Prostate gland (tissue), 2 donors: ENCODE data around the gene FARS2. TPM values are rescaled to one million over a fixed set of nuclear protein-coding genes. Genes with fewer than 3 reads are reported as not detected.

Experiments used
- DNase-seq: peaks from one replicate; pipeline ENCODE4 v3.0.0-alpha.2; 2019; ENCODE audit warnings: low spot score
- H3K27ac ChIP-seq, 2 donors: fragments of 200-600 bp; sonication (generic); 2 replicates each; pipeline ENCODE4 v1.5.1; 2017 to 2019
- H3K27me3 ChIP-seq: fragments of 200-600 bp; sonication (generic); replicated peaks from 2 replicates; pipeline ENCODE4 v1.5.1; 2019; ENCODE audit not compliant: insufficient read depth
- H3K36me3 ChIP-seq, 2 donors: fragments of 200-600 bp; sonication (generic); 1 replicate in 1 of 2; 2 replicates in 1 of 2; pipeline versions ENCODE4 v1.5.1 to v1.8.1; 2017 to 2019
- H3K4me1 ChIP-seq: fragments of 200-600 bp; sonication (generic); replicated peaks from 2 replicates; pipeline ENCODE4 v1.5.1; 2019
- H3K4me3 ChIP-seq, 2 donors: fragments of 200-600 bp; sonication (generic); 2 replicates each; pipeline ENCODE4 v1.5.1; 2017 to 2019
- H3K9me3 ChIP-seq: fragments of 200-600 bp; sonication (generic); 2 replicates; pipeline ENCODE4 v1.5.1; 2017
- CTCF ChIP-seq, 4 experiments: fragments of 200-600 bp in 2 of 4; fragments of 450-650 bp in 2 of 4; sonication (generic) in 2 of 4; IDR thresholded peaks; 1 replicate in 3 of 4; 2 replicates in 1 of 4; pipeline ENCODE4 v1.5.1; 2016 to 2019; ENCODE audit warnings: antibody characterized with exemption in 4 of 4, mild to moderate bottlenecking in 2 of 4, moderate library complexity in 2 of 4
- POLR2A ChIP-seq: fragments of 450-650 bp; IDR thresholded peaks from one replicate; pipeline ENCODE4 v1.6.1; 2016; ENCODE audit warnings: antibody characterized with exemption, mild to moderate bottlenecking
- POLR2AphosphoS5 ChIP-seq: sonication (generic); formaldehyde crosslinking; IDR thresholded peaks from one replicate; pipeline ENCODE4 v1.6.1; 2017; ENCODE audit warnings: antibody characterized with exemption
- WGBS: methylation state at CpG from one replicate; pipeline ENCODE4 v1.1.5; 2018; 5-methylcytosine and 5-hydroxymethylcytosine counted together
- intact Hi-C: fragments of 100-400 bp; cut with DNase I; formaldehyde crosslinking; loops from one replicate; pipeline ENCODE4 v1.14.2; 2022
- total RNA-seq, 2 donors: library from RNA; depleted of rRNA; stranded (reverse); fragments of >200 nt; gene quantifications; one replicate each; pipeline ENCODE4 v1.1.0, GENCODE V29; 2016

Gene FARS2
- total RNA-seq, 2 donors from 2014 or later: 11.6 to 19.5 TPM

- intact Hi-C loops: no loop called here
- DNase-seq: no peak
- H3K9me3 ChIP-seq: no peaks in the 10 kb centered on the region
These were observed 416.1 kb downstream of the FARS2 start for GRCh38 chr6:5677219-5678000.

GRCh38 chr6:5679270-5679669 is 418.0 kb downstream of the FARS2 start:
- 94% methylated on average over 2 of the region's 2 CpGs for WGBS
- Histone ChIP-seq H3K27me3 (no peaks in the 10 kb centered on the region), H3K36me3 (no peaks in the 10 kb centered on the region)

More at GRCh38 chr6:5677219-5678000, 416.1 kb downstream of the FARS2 start:
- no peaks in the 10 kb centered on the region for H3K36me3 ChIP-seq
- no peak overlapping the region for H3K27ac ChIP-seq
- H3K4me3 ChIP-seq: no peak overlapping the region
- H3K27me3 ChIP-seq: no peaks in the 10 kb centered on the region
- H3K4me1 ChIP-seq: no peaks in the 10 kb centered on the region
- no peak for TF ChIP-seq POLR2A
- TF ChIP-seq POLR2AphosphoS5: no peak
- no peak for TF ChIP-seq CTCF (IDR thresholded peaks at IDR 0.05)
- WGBS: 68% methylated on average over 6 of the region's 6 CpGs

GRCh38 chr6:5679691-5680090 is 418.4 kb downstream of the FARS2 start:
- WGBS: 67% methylated on average over 4 of the region's 4 CpGs
- intact Hi-C loops: no loop called here
- TF ChIP-seq POLR2A (no peak), POLR2AphosphoS5 (no peak), CTCF (IDR thresholded peaks at IDR 0.05) (no peak)

More at GRCh38 chr6:5679270-5679669, 418.0 kb downstream of the FARS2 start:
- no peak for DNase-seq
- TF ChIP-seq POLR2A (no peak), POLR2AphosphoS5 (no peak)
- H3K4me1 ChIP-seq: no peaks in the 10 kb centered on the region
- intact Hi-C loops: no loop called here
- H3K27ac ChIP-seq: no peak overlapping the region
- no peaks in the 10 kb centered on the region for H3K9me3 ChIP-seq
- no peak overlapping the region for H3K4me3 ChIP-seq

GRCh38 chr6:5680095-5680494 is 418.8 kb downstream of the FARS2 start:
- H3K4me1 ChIP-seq: no peaks in the 10 kb centered on the region
- DNase-seq: no peak
- H3K9me3 ChIP-seq: no peaks in the 10 kb centered on the region
- 83% methylated on average over 5 of the region's 5 CpGs for WGBS
- no peak overlapping the region for H3K4me3 ChIP-seq
- H3K27me3 ChIP-seq: no peaks in the 10 kb centered on the region
- no peaks in the 10 kb centered on the region for H3K36me3 ChIP-seq
- H3K27ac ChIP-seq: no peak overlapping the region
- no peak for TF ChIP-seq POLR2AphosphoS5
- no peak for TF ChIP-seq CTCF (IDR thresholded peaks at IDR 0.05)
- no peak for TF ChIP-seq POLR2A
- intact Hi-C loops: no loop called here

More at GRCh38 chr6:5679691-5680090, 418.4 kb downstream of the FARS2 start:
- no peak overlapping the region for H3K27ac ChIP-seq
- H3K4me3 ChIP-seq: no peak overlapping the region
- no peaks in the 10 kb centered on the region for H3K36me3 ChIP-seq
- H3K4me1 ChIP-seq: no peaks in the 10 kb centered on the region
- H3K9me3 ChIP-seq: no peaks in the 10 kb centered on the region
- DNase-seq: no peak
- no peaks in the 10 kb centered on the region for H3K27me3 ChIP-seq

GRCh38 chr6:5681480-5681879 is 420.2 kb downstream of the FARS2 start:
- Histone ChIP-seq H3K27me3 (no peaks in the 10 kb centered on the region), H3K4me1 (no peaks in the 10 kb centered on the region), H3K4me3 (no peak overlapping the region), H3K27ac (no peak overlapping the region), H3K36me3 (no peaks in the 10 kb centered on the region), H3K9me3 (no peaks in the 10 kb centered on the region)
- TF ChIP-seq POLR2AphosphoS5 (no peak), CTCF (IDR thresholded peaks at IDR 0.05) (no peak), POLR2A (no peak)
- WGBS: 70% methylated on average over 4 of the region's 4 CpGs
- no peak for DNase-seq
- intact Hi-C loops: no loop called here
